ENCODE results near the gene PPM1E.

PPM1E gene

DNA sequence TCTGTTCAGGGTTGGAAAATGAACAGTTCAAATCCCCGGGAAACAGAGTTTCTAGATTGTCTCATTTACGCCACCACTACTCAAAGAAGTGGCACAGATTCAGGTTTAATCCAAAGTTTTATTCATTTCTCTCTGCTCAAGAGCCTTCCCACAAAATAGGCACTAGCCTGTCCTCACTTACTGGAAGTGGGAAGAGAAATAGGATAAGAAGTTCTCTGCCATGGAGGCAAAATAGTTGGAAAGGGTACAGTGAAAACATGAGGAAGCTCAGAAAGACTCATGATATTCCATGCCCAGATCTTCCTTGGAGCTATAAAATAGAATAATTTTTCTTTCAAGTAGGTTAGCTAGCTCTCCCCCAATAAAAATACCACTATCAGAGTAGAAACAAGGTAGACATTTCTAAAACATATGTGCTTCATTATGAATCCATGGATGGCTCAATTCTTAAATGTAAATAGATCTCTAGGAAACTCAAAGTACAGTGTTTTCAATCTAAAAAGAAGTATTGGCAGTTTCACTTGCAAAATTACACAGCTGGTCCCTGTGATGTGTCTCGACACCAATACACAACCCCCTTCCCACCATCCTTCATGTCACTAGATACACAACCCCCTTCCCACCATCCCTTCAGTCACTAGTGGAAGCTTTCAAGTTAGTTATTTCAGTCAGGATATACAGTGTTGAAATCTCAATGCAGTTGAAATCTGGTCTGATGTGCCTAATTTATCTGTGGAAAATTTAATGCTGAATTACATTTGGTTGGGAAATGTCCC lies 225.2 kb downstream of the PPM1E start:
- ATAC-seq: no peak
- TF ChIP-seq PPARA (CRISPR knock-in tag; IDR thresholded peaks at IDR 0.05; ENCODE audit: borderline replicate concordance) (no peak), BACH2 (CRISPR knock-in tag; IDR thresholded peaks at IDR 0.05; ENCODE audit: borderline replicate concordance) (no peak), GLIS3 (CRISPR knock-in tag; IDR thresholded peaks at IDR 0.05) (no peak), ISL1 (CRISPR knock-in tag; IDR thresholded peaks at IDR 0.05) (no peak)

DNA sequence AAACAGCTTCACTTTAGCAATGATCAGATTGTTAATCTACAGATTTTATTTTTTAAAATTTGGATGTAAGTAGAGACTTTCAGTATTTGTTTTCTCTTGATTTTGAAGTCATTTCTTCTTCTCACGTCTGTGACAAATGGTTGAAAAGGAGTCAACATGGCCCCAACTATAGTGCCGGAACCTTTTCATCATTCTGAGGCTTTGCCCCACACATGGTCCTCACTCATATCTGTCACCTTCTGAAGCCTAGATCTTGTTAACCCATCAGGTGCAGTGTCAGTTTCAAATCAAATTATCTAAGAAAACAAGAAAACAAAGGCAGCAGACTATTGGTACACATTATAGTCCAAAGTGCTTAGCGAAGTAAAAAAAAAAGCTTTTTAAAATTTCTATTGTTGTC lies 227.0 kb downstream of the PPM1E start:
- no peak for ATAC-seq

DNA sequence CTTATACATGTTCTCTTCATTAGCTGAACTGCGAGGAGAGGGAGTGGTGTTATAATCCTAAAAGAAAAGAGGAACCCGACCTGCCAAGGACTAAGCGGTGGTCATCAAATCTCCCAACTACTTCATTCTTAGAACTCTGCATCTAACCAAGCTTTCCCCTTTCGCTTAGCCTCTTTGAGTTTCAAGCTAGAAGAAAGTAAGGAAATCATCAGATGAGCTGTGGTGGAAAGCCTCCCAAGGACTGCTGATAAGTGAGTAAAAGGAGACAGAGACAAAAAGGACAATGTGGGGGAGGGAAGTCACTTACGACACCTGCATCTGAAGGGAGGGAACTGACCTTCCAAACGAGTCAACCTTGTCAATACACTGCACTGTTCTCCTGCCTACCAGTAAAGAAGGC lies 229.7 kb downstream of the PPM1E start:
- no peak for TF ChIP-seq BACH2 (CRISPR knock-in tag; IDR thresholded peaks at IDR 0.05; ENCODE audit: borderline replicate concordance)
- no peak for TF ChIP-seq ARNTL (CRISPR knock-in tag; IDR thresholded peaks at IDR 0.05; ENCODE audit: borderline replicate concordance, low read depth)
- TF ChIP-seq, protein P1, sequence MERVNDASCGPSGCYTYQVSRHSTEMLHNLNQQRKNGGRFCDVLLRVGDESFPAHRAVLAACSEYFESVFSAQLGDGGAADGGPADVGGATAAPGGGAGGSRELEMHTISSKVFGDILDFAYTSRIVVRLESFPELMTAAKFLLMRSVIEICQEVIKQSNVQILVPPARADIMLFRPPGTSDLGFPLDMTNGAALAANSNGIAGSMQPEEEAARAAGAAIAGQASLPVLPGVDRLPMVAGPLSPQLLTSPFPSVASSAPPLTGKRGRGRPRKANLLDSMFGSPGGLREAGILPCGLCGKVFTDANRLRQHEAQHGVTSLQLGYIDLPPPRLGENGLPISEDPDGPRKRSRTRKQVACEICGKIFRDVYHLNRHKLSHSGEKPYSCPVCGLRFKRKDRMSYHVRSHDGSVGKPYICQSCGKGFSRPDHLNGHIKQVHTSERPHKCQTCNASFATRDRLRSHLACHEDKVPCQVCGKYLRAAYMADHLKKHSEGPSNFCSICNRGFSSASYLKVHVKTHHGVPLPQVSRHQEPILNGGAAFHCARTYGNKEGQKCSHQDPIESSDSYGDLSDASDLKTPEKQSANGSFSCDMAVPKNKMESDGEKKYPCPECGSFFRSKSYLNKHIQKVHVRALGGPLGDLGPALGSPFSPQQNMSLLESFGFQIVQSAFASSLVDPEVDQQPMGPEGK (CRISPR knock-in tag; IDR thresholded peaks at IDR 0.05; ENCODE audit: borderline replicate concordance): no peak
- no peak for TF ChIP-seq TCF4 (CRISPR knock-in tag; IDR thresholded peaks at IDR 0.05; ENCODE audit: borderline replicate concordance)
- no peak for TF ChIP-seq PPARA (CRISPR knock-in tag; IDR thresholded peaks at IDR 0.05; ENCODE audit: borderline replicate concordance)
- no peak for TF ChIP-seq ZNF70 (CRISPR knock-in tag; IDR thresholded peaks at IDR 0.05)
- no peak for TF ChIP-seq ZNF8 (CRISPR knock-in tag; IDR thresholded peaks at IDR 0.05)
- TF ChIP-seq SNAI2 (CRISPR knock-in tag; IDR thresholded peaks at IDR 0.05): no peak
- TF ChIP-seq ZFP30 (CRISPR knock-in tag; IDR thresholded peaks at IDR 0.05): no peak
- ATAC-seq: no peak

More for the DNA sequence above, 227.0 kb downstream of the PPM1E start:
- TF ChIP-seq, protein P1 (CRISPR knock-in tag; IDR thresholded peaks at IDR 0.05; ENCODE audit: borderline replicate concordance): no peak
- TF ChIP-seq TCF4 (CRISPR knock-in tag; IDR thresholded peaks at IDR 0.05; ENCODE audit: borderline replicate concordance) (no peak), RARB (CRISPR knock-in tag; IDR thresholded peaks at IDR 0.05) (no peak), OSR1 (CRISPR knock-in tag; IDR thresholded peaks at IDR 0.05) (no peak), ZNF8 (CRISPR knock-in tag; IDR thresholded peaks at IDR 0.05) (no peak), ZNF565 (CRISPR knock-in tag; conservative IDR thresholded peaks at IDR 0.05; ENCODE audit: low read depth) (no peak), TOX (CRISPR knock-in tag; IDR thresholded peaks at IDR 0.05; ENCODE audit: borderline replicate concordance) (no peak), GLIS3 (CRISPR knock-in tag; IDR thresholded peaks at IDR 0.05) (no peak)
- TF ChIP-seq, protein P2, sequence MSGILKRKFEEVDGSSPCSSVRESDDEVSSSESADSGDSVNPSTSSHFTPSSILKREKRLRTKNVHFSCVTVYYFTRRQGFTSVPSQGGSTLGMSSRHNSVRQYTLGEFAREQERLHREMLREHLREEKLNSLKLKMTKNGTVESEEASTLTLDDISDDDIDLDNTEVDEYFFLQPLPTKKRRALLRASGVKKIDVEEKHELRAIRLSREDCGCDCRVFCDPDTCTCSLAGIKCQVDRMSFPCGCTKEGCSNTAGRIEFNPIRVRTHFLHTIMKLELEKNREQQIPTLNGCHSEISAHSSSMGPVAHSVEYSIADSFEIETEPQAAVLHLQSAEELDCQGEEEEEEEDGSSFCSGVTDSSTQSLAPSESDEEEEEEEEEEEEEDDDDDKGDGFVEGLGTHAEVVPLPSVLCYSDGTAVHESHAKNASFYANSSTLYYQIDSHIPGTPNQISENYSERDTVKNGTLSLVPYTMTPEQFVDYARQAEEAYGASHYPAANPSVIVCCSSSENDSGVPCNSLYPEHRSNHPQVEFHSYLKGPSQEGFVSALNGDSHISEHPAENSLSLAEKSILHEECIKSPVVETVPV (CRISPR knock-in tag; IDR thresholded peaks at IDR 0.05): no peak

GRCh38 chr17:58985971-58986370 lies 230.3 kb downstream of the PPM1E start:
- TF ChIP-seq ZFP3 (CRISPR knock-in tag; IDR thresholded peaks at IDR 0.05) (no peak), TCF4 (CRISPR knock-in tag; IDR thresholded peaks at IDR 0.05; ENCODE audit: borderline replicate concordance) (no peak), ZNF565 (CRISPR knock-in tag; conservative IDR thresholded peaks at IDR 0.05; ENCODE audit: low read depth) (no peak), OSR1 (CRISPR knock-in tag; IDR thresholded peaks at IDR 0.05) (no peak), PPARA (CRISPR knock-in tag; IDR thresholded peaks at IDR 0.05; ENCODE audit: borderline replicate concordance) (no peak)
- TF ChIP-seq, protein P3, sequence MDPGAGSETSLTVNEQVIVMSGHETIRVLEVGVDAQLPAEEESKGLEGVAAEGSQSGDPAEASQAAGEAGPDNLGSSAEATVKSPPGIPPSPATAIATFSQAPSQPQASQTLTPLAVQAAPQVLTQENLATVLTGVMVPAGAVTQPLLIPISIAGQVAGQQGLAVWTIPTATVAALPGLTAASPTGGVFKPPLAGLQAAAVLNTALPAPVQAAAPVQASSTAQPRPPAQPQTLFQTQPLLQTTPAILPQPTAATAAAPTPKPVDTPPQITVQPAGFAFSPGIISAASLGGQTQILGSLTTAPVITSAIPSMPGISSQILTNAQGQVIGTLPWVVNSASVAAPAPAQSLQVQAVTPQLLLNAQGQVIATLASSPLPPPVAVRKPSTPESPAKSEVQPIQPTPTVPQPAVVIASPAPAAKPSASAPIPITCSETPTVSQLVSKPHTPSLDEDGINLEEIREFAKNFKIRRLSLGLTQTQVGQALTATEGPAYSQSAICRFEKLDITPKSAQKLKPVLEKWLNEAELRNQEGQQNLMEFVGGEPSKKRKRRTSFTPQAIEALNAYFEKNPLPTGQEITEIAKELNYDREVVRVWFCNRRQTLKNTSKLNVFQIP (CRISPR knock-in tag; IDR thresholded peaks at IDR 0.05; ENCODE audit: borderline replicate concordance, low read depth): no peak
- ATAC-seq: no peak

GRCh38 chr17:58989629-58990028 lies 234.0 kb downstream of the PPM1E start:
- no peak for TF ChIP-seq ZC3H10 (CRISPR knock-in tag; IDR thresholded peaks at IDR 0.05)
- no peak for TF ChIP-seq TOX (CRISPR knock-in tag; IDR thresholded peaks at IDR 0.05; ENCODE audit: borderline replicate concordance)
- no peak for TF ChIP-seq GLIS3 (CRISPR knock-in tag; IDR thresholded peaks at IDR 0.05)
- no peak for TF ChIP-seq ISL1 (CRISPR knock-in tag; IDR thresholded peaks at IDR 0.05)
- no peak for TF ChIP-seq ZNF70 (CRISPR knock-in tag; IDR thresholded peaks at IDR 0.05)
- TF ChIP-seq ARNTL (CRISPR knock-in tag; IDR thresholded peaks at IDR 0.05; ENCODE audit: borderline replicate concordance, low read depth): no peak
- TF ChIP-seq ZNF565 (CRISPR knock-in tag; conservative IDR thresholded peaks at IDR 0.05; ENCODE audit: low read depth): no peak
- no peak for ATAC-seq
